GM12878 (cell line): ENCODE data around the gene CACNA2D3. TPM values are rescaled to one million over a fixed set of nuclear protein-coding genes. Genes with fewer than 3 reads are reported as not detected.

ENCODE experiments used
- ATAC-seq: fragments of 200-7000 bp; cut with Tn5 transposase; 3 replicates; pipeline ENCODE4 v1.9.1; 2020; ENCODE audit warnings: mild to moderate bottlenecking, moderate library complexity
- BruUV-seq: library from RNA; stranded (reverse); fragments of 400-500 nt; replicated peaks from 2 replicates; lab custom pipeline; 2021; lab: Mats Ljungman, UMichigan
- CTCF ChIA-PET: fragments of 300-600 bp; sonication (Branson Sonifier 250); formaldehyde crosslinking; extraction: SDS; loops from one replicate; lab custom pipeline; 2021; ENCODE audit warnings: inconsistent platforms; lab: Yijun Ruan, JAX
- POLR2A ChIA-PET: fragments of 350-600 bp; formaldehyde crosslinking; extraction: SDS; loops from one replicate; lab custom pipeline; 2021; ENCODE audit warnings: inconsistent platforms; lab: Charles Lee
- RAD21 ChIA-PET: fragments of 300-600 bp; sonication (Branson Sonifier 250); formaldehyde crosslinking; loops from one replicate; lab custom pipeline; 2023; ENCODE audit warnings: antibody characterized with exemption; ENCODE audit not compliant: unreplicated experiment; lab: Charles Lee
- SMC1A ChIA-PET: fragments of 300-600 bp; sonication (Branson Sonifier 250); formaldehyde crosslinking; loops from one replicate; lab custom pipeline; 2023; ENCODE audit not compliant: unreplicated experiment, uncharacterized antibody; lab: Charles Lee
- DNase-seq: peaks from one replicate; pipeline ENCODE4 v3.0.0-alpha.2; 2011; ENCODE audit warnings: low read depth, low spot score
- FAIRE-seq: peaks from 3 replicates; lab custom pipeline; 2011; peaks lifted over from hg19 to GRCh38; lab: Jason Lieb, UNC
- H2AFZ ChIP-seq: 2 replicates; pipeline ENCODE4 v1.6.0; 2011; ENCODE audit warnings: low read depth, low read length, control low read depth; ENCODE audit not compliant: control insufficient read depth
- H3K27ac ChIP-seq: 2 replicates; pipeline ENCODE4 v1.5.1; 2011; ENCODE audit warnings: control low read depth; ENCODE audit not compliant: control insufficient read depth, insufficient read depth
- H3K27me3 ChIP-seq, 2 experiments: replicated peaks in 1 of 2; 2 replicates each; pipeline versions ENCODE4 v1.6.0 to v1.6.1; 2011; ENCODE audit warnings: low read length in 1 of 2; ENCODE audit not compliant: control insufficient read depth in 2 of 2, insufficient read depth in 2 of 2
- H3K36me3 ChIP-seq, 2 experiments: 2 replicates each; pipeline ENCODE4 v1.5.1; 2011; ENCODE audit warnings: low read length in 1 of 2; ENCODE audit not compliant: control insufficient read depth in 2 of 2, insufficient read depth in 2 of 2
- H3K4me1 ChIP-seq: 2 replicates; pipeline ENCODE4 v1.6.1; 2011; ENCODE audit warnings: mild to moderate bottlenecking, low read length, moderate library complexity, mixed read lengths; ENCODE audit not compliant: control insufficient read depth, insufficient read depth
- H3K4me2 ChIP-seq: 2 replicates; pipeline ENCODE4 v1.6.0; 2011; ENCODE audit warnings: control low read depth; ENCODE audit not compliant: control insufficient read depth, insufficient read depth
- H3K4me3 ChIP-seq: fragments of 200-600 bp; sonication (generic); 2 replicates; pipeline ENCODE4 v1.5.1; 2016
- H3K79me2 ChIP-seq: 2 replicates; pipeline ENCODE4 v1.6.0; 2011; ENCODE audit warnings: low read length; ENCODE audit not compliant: control insufficient read depth, insufficient read depth
- H3K9ac ChIP-seq: 2 replicates; pipeline ENCODE4 v1.8.0; 2011; ENCODE audit warnings: low read length, control low read depth, mixed read lengths; ENCODE audit not compliant: control insufficient read depth, insufficient read depth
- H3K9me3 ChIP-seq: replicated peaks from 3 replicates; pipeline ENCODE4 v1.5.1; 2011; ENCODE audit warnings: mild to moderate bottlenecking, low read length; ENCODE audit not compliant: control insufficient read depth, insufficient read depth
- H4K20me1 ChIP-seq: 2 replicates; pipeline ENCODE4 v1.6.0; 2011; ENCODE audit not compliant: control insufficient read depth, insufficient read depth
- HDAC6 ChIP-seq: fragments of 200-600 bp; sonication (generic); IDR thresholded peaks from one replicate; pipeline ENCODE4 v1.8.0; 2017; ENCODE audit warnings: antibody characterized with exemption; ENCODE audit not compliant: unreplicated experiment
- LARP7 ChIP-seq: fragments of 450-650 bp; IDR thresholded peaks from 2 replicates; pipeline ENCODE4 v1.6.1; 2017; ENCODE audit warnings: mild to moderate bottlenecking
- MYC ChIP-seq: IDR thresholded peaks from 2 replicates; pipeline ENCODE4 v1.6.1; 2011; ENCODE audit warnings: mild to moderate bottlenecking, low read length, moderate library complexity, inconsistent platforms; ENCODE audit not compliant: insufficient read depth, insufficient replicate concordance, insufficient read length, severe bottlenecking
- NBN ChIP-seq: fragments of 450-650 bp; IDR thresholded peaks from 2 replicates; pipeline ENCODE4 v1.6.1; 2016
- PAX5 ChIP-seq: IDR thresholded peaks from 2 replicates; pipeline ENCODE4 v1.6.1; 2011; ENCODE audit warnings: low read depth, low read length, borderline replicate concordance
- RB1 ChIP-seq: fragments of 450-650 bp; formaldehyde crosslinking; IDR thresholded peaks from 2 replicates; pipeline ENCODE4 v1.6.1; 2017; ENCODE audit warnings: mild to moderate bottlenecking, borderline replicate concordance
- SIN3A ChIP-seq: IDR thresholded peaks from 2 replicates; pipeline ENCODE4 v1.6.1; 2012; ENCODE audit warnings: low read depth, low read length, improper control_type of control experiment
- SMC3 ChIP-seq: IDR thresholded peaks from 2 replicates; pipeline ENCODE4 v1.6.1; 2011; ENCODE audit warnings: low read length, improper control_type of control experiment, borderline replicate concordance
- SREBF1 ChIP-seq: IDR thresholded peaks from 2 replicates; pipeline ENCODE4 v1.6.1; 2012; ENCODE audit warnings: mild to moderate bottlenecking, low read length
- TCF7 ChIP-seq: IDR thresholded peaks from 2 replicates; pipeline ENCODE4 v1.6.1; 2014; ENCODE audit warnings: antibody characterized with exemption, borderline replicate concordance
- WRNIP1 ChIP-seq: IDR thresholded peaks from 2 replicates; pipeline ENCODE4 v1.6.1; 2011; ENCODE audit warnings: low read depth, low read length, improper control_type of control experiment, borderline replicate concordance
- WGBS: methylation state at CpG from one replicate; pipeline ENCODE4 v1.1.6; 2016; ENCODE audit warnings: low lambda C conversion rate; ENCODE audit not compliant: insufficient replicate concordance, insufficient coverage; ENCODE audit errors: missing lambda C conversion rate; 5-methylcytosine and 5-hydroxymethylcytosine counted together
- in situ Hi-C: fragments of 300-500 bp; cut with MboI; formaldehyde crosslinking; loops from 9 replicates; pipeline ENCODE4 v1.14.3; 2018; ENCODE audit warnings: mixed read lengths
- intact Hi-C: fragments of 100-400 bp; cut with micrococcal nuclease; formaldehyde crosslinking; loops from one replicate; pipeline ENCODE4 v1.14.2; 2022; ENCODE audit not compliant: unreplicated experiment
- polyA plus RNA-seq, 11 experiments: library from polyadenylated mRNA; depleted of rRNA in 4 of 11; unstranded in 6 of 11; stranded (reverse) in 5 of 11; fragments of >200 nt; fragmentation: Nextera tagmentation in 4 of 11; fragmentation: Illumina TruSeq in 1 of 11; extraction: Ambion mirVana in 4 of 11; extraction: Trizol in 1 of 11; gene quantifications; 1 replicate in 1 of 11; 2 replicates in 10 of 11; pipeline versions ENCODE4 v1.2.1 to v1.2.3, GENCODE V29; 2011 to 2016; ENCODE audit warnings: inconsistent platforms in 2 of 11, missing spikeins in 2 of 11, low read depth in 1 of 11
- total RNA-seq, 4 experiments: library from RNA; depleted of rRNA in 3 of 4; stranded (reverse); fragments of >200 nt in 3 of 4; fragmentation: Illumina TruSeq in 1 of 4; extraction: Trizol in 1 of 4; gene quantifications; 2 replicates each; pipeline versions ENCODE4 v1.2.1 to v1.2.3, GENCODE V29; 2013 to 2021
- TF ChIP-seq, protein P1 (sequence below): fragments of 450-650 bp; IDR thresholded peaks from 2 replicates; pipeline ENCODE4 v1.6.1; 2014; ENCODE audit warnings: mild to moderate bottlenecking
- TF ChIP-seq, protein P2 (sequence below): IDR thresholded peaks from 2 replicates; pipeline ENCODE4 v1.6.1; 2011; ENCODE audit warnings: low read depth, low read length, improper control_type of control experiment, borderline replicate concordance
- TF ChIP-seq, protein P3 (sequence below): fragments of 450-650 bp; IDR thresholded peaks from 2 replicates; pipeline ENCODE4 v1.6.1; 2017; ENCODE audit warnings: borderline replicate concordance
- TF ChIP-seq, protein P4 (sequence below): fragments of 150-350 bp; IDR thresholded peaks from 2 replicates; pipeline ENCODE4 v1.6.1; 2016; ENCODE audit warnings: low read depth, low read length

Gene CACNA2D3
- total and polyA plus RNA-seq, 10 of the 15 experiments (the other 5 are each of a cell fraction or from before 2014, with no cell fraction given): not detected

DNA sequence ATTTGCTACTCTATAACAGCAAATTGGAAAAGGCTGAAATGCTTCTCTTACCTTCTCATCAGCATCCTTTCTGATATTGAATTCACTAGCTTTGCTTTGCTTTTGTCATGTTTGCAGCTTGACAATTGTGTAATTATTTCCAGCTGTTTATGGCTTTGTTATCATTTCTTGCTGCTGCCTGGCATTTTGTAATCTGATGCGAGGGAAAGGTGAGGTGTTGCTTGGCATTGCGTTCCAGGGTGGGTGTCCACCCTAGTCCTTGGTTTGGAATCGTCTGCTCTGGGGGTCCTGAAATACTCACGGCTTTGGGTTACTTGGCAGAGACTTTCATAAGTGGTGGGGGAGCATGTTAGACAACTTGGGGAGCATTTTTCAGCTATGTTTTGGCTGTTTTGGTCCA lies 2.9 kb downstream of the CACNA2D3 start (continued):
- TF ChIP-seq, protein P1, sequence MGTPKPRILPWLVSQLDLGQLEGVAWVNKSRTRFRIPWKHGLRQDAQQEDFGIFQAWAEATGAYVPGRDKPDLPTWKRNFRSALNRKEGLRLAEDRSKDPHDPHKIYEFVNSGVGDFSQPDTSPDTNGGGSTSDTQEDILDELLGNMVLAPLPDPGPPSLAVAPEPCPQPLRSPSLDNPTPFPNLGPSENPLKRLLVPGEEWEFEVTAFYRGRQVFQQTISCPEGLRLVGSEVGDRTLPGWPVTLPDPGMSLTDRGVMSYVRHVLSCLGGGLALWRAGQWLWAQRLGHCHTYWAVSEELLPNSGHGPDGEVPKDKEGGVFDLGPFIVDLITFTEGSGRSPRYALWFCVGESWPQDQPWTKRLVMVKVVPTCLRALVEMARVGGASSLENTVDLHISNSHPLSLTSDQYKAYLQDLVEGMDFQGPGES: no peak
- TF ChIP-seq RB1 (no peak), HDAC6 (no peak), SREBF1 (no peak)

DNA sequence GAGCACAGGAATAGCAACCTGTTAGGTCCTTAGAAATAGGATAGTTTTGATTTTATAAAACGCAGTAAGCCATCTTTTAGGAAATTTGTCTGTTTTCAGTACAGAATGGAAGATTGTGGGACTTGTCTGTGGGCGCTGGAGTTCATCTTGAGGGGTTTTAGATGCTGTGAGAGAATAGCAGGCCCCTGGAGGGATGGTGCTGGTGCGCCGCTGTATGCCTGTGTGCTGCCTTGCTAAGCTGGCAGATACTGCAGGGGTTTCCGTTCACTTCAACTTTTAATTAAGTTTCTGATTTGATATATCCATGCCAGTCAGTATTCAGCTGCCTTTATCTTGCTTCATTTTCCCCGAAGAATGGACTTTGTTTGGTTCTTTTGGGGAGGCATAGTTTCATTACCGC lies 4.2 kb downstream of the CACNA2D3 start:
- ChIA-PET RAD21 (no interaction called here), CTCF (no interaction called here), POLR2A (no interaction called here), SMC1A (no interaction called here)
- ATAC-seq (no peak), DNase-seq (no peak), FAIRE-seq (no peak)
- H3K9me3 ChIP-seq: no peaks in the 10 kb centered on the region
- no peaks in the 10 kb centered on the region for H3K79me2 ChIP-seq
- no peak overlapping the region for H3K4me2 ChIP-seq
- H3K27ac ChIP-seq: no peak overlapping the region
- H3K27me3 ChIP-seq: peaks cover 2 to 5% of the 10 kb centered on the region in 2 experiments; a peak in 3 of 4 replicates
- no peaks in the 10 kb centered on the region for H3K4me1 ChIP-seq
- H3K36me3 ChIP-seq: no peaks in the 10 kb centered on the region
- no peaks in the 10 kb centered on the region for H4K20me1 ChIP-seq
- H3K4me3 ChIP-seq: no peak overlapping the region
- intact Hi-C loops: no loop called here
- no TSS peak for BruUV-seq
- no peak overlapping the region for H2AFZ ChIP-seq
- WGBS: 29% methylated on average over 7 of the region's 7 CpGs
- TF ChIP-seq, protein P2, sequence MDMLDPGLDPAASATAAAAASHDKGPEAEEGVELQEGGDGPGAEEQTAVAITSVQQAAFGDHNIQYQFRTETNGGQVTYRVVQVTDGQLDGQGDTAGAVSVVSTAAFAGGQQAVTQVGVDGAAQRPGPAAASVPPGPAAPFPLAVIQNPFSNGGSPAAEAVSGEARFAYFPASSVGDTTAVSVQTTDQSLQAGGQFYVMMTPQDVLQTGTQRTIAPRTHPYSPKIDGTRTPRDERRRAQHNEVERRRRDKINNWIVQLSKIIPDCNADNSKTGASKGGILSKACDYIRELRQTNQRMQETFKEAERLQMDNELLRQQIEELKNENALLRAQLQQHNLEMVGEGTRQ: no peak
- TF ChIP-seq, protein P3, sequence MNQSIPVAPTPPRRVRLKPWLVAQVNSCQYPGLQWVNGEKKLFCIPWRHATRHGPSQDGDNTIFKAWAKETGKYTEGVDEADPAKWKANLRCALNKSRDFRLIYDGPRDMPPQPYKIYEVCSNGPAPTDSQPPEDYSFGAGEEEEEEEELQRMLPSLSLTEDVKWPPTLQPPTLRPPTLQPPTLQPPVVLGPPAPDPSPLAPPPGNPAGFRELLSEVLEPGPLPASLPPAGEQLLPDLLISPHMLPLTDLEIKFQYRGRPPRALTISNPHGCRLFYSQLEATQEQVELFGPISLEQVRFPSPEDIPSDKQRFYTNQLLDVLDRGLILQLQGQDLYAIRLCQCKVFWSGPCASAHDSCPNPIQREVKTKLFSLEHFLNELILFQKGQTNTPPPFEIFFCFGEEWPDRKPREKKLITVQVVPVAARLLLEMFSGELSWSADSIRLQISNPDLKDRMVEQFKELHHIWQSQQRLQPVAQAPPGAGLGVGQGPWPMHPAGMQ: no peak
- TF ChIP-seq NBN (no peak), MYC (no peak), LARP7 (no peak), PAX5 (no peak), SIN3A (no peak), WRNIP1 (no peak), SMC3 (no peak), TCF7 (no peak)
- TF ChIP-seq, protein P4, sequence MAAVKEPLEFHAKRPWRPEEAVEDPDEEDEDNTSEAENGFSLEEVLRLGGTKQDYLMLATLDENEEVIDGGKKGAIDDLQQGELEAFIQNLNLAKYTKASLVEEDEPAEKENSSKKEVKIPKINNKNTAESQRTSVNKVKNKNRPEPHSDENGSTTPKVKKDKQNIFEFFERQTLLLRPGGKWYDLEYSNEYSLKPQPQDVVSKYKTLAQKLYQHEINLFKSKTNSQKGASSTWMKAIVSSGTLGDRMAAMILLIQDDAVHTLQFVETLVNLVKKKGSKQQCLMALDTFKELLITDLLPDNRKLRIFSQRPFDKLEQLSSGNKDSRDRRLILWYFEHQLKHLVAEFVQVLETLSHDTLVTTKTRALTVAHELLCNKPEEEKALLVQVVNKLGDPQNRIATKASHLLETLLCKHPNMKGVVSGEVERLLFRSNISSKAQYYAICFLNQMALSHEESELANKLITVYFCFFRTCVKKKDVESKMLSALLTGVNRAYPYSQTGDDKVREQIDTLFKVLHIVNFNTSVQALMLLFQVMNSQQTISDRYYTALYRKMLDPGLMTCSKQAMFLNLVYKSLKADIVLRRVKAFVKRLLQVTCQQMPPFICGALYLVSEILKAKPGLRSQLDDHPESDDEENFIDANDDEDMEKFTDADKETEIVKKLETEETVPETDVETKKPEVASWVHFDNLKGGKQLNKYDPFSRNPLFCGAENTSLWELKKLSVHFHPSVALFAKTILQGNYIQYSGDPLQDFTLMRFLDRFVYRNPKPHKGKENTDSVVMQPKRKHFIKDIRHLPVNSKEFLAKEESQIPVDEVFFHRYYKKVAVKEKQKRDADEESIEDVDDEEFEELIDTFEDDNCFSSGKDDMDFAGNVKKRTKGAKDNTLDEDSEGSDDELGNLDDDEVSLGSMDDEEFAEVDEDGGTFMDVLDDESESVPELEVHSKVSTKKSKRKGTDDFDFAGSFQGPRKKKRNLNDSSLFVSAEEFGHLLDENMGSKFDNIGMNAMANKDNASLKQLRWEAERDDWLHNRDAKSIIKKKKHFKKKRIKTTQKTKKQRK: no peak
- no peak overlapping the region for H3K9ac ChIP-seq
- in situ Hi-C loops: no loop called here
